NCI-H1436 treated with DMSO at 0.1 percent for 48 hours (cell line): ENCODE results near the gene IL3RA.

Experiments
- DNase-seq: peaks from one replicate; lab custom pipeline; 2025; lab: John Stamatoyannopoulos, UW

The IL3RA gene

DNA sequence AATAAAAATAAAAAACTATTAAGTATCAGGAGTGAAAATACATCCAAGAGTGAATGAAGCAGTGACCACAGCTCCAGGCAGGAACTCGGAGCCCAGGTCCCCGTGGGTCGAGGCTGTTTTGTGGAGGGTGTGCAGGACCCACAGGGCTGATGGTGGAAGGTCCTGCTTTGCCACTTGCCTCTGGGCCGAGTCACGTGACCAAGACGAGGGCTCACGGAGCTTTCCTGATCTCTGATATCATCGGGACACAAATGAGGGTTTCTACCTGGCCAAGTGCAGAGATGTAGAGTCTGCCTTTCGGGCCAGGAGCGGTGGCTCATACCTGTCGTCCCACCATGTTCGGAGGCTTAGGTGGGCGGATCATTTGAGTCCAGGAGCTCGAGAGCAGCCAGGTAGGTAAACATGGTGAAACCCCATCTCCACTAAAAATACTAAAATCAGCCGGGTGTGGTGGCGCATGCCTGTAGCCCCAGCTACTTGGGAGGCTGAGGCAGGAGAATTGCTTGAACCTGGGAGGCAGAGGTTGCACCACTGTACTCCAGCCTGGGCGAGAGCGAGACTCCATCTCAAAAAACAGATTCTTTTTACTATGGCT, 48.2 kb downstream of the IL3RA start:
- no peak for DNase-seq

DNA sequence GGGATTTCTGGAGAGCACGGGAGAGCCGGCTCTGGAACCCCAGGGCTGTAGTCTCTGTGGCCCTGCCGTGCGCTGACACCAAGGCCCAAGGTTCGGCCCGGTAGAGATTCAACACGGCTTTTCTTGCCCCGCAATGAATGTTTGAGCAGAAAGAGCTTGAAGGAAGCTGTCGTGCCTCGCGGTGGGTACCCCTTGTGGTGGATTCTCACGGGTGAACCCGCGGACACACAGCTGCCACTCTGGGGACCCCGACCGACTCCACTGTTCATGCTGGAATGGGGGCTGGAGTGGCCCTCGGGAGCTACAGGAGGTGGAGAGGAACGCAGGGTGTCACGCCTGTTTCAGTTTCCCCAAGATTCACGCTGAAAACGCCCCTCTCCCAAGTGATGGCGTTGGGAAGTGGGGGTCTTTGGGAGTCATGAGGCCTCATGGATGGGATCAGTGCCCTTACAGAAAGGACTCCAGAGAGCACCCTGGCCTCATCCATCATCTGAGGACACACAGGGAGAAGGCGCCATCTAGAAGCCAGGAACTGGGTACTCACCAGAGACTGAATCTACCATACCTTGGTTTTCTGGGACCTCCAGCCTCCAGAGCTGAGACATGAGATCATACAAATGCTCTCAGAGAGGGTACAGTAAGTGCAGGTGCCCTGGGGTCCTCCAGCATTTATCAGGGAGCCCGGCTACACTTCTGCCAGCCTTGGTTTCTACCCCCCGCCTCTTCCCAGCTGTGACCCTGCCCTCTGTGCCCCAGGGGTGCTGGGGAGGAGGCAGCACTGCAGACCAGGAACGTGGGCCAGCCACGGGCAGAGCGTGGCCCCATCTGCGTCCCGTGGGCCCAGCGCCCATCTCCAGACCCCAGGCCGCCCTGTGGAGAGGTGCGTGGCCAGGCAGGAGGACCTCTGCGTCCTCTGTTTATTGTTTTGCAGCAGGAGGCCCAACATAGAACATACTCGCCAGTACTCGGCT, 49.0 kb downstream of the IL3RA start:
- DNase-seq: no peak

- DNase-seq: no peak
Observed at GRCh38 chrX:1386338-1387127, 49.9 kb downstream of the IL3RA start.

DNA sequence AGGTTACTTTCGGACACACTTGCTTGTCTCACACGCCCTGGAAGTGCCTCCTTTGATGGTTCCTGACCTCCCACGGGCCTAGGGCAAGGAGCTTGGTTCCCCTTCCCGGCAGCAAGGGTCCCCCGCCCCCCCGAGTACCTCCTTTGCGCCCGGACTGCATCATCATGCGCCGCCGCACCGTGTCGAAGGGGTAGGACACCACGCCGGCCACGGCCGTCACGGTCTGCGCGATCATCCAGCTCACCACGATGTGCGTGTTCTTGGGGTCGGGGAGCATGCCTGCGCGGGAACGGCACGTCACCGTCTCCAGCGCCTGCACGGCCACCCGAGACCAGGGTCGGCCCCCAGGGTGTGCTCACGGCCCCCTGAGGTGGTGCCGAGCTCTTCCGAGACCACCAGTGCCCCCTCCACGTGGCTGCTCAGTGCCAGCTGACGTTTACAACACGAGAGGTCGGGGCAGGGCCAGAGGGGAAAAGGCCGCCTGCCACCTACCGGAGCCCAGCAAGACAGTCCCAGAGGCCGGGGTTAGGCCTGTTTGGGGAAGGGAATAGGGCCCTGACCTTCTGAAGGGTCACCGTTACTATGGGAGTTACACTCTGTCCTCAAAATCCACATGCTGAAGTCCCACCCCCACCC, 50.7 kb downstream of the IL3RA start:
- no peak for DNase-seq

DNA sequence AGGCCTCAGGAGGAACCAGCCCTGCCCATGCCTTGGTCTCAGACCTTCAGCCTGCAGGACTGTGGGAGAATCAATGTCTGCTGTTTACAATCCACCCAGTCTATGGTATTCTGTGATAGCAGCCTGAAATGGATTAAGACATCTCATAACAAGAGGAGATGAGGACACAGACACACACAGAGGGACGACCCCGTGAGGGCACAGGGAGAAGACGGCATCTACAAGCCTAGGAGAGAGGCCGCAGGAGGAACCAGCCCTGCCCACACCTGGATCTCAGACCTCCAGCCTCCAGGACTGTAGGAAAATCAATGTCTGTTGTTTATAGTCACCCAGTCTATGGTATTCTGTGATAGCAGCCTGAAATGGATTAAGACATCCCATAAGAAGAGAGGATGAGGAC, 52.1 kb downstream of the IL3RA start:
- no peak for DNase-seq

- no peak for DNase-seq
Observed at GRCh38 chrX:1389181-1389992, 52.8 kb downstream of the IL3RA start.

- no peak for DNase-seq
Observed at GRCh38 chrX:1389993-1390285, 53.4 kb downstream of the IL3RA start.

- DNase-seq: no peak
Observed at GRCh38 chrX:1390621-1391369, 54.2 kb downstream of the IL3RA start.

GRCh38 chrX:1391370-1391706, 54.8 kb downstream of the IL3RA start:
- DNase-seq: no peak

DNA sequence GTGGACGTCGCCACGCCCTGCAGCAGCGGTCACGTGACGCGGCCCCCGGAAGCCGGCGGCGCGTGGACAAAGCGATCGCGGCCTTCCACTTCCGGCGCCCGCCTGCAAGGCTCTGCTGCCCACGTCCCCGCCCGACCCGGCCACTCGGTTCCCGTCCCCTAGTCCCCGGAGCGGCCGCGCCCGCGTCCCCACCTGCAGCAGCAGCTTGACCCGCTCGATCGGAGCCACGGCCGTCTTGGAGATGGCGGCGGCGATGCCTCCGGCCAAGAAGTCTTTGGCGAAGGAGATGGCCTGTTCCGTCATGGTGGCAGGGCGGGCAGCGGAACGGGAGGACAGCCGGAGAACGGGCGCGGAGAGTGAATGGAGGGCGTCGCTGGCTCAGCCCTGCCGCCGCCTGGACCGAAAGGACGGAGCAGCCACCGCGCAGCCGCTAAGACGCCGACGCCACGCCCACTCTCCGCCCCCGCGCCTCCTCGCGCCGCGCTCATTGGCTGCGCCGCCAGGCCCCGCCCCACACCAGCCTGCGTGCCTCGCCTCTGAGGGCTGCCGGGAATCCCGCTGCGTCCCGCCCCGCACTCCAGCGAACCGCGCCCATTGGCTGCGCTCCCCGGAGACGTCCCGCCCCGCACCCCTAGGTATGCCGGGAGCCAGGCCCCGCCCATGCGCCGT, 55.3 kb downstream of the IL3RA start, which contains the start of gene SLC25A6:
TSS of gene SLC25A6 (minus strand) at position 407 of the 669 bp plus-strand sequence. CDS start at position 303, 104 bp downstream.
- DNase-seq: no peak

- no peak for DNase-seq
Observed at GRCh38 chrX:1392376-1393068, 55.9 kb downstream of the IL3RA start.

DNA sequence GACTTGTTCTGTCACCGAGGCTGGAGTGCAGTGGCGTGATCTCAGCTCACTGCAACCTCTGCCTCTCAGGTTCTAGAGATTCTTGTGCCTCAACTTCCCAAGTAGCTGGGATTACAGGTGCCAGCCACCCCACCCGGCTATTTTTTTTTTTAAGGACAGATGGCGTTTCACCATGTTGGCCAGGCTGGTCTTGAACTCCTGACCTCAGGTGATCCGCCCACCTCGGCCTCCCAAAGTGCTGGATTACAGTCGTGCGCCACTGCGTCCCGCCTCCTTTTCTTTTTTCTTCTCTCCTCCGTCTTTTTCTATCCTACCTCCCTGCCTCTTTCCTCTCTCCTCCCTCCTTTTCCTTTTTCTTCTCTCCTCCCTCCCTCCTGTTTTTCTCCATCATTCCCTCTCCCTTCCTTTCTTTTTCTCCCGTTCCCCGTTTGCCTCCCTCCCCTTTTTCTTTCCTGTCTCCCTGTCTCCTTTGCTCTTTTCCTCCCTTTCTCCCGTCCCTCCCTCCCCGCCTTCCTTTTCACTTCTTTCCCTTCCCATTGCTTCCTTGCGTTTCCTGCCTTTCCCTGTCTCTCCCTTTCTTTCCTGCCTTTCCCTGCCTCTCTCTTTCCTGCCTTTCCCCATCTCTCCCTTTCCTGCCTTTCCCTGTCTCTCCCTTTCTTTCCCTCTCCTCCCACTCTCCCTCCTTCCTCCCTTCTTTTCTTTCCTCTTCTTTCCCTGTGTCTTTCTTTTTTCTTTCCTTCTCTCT, 57.5 kb downstream of the IL3RA start:
- DNase-seq: no peak

- no peak for DNase-seq
Observed at GRCh38 chrX:1394731-1395501, 58.3 kb downstream of the IL3RA start.

DNA sequence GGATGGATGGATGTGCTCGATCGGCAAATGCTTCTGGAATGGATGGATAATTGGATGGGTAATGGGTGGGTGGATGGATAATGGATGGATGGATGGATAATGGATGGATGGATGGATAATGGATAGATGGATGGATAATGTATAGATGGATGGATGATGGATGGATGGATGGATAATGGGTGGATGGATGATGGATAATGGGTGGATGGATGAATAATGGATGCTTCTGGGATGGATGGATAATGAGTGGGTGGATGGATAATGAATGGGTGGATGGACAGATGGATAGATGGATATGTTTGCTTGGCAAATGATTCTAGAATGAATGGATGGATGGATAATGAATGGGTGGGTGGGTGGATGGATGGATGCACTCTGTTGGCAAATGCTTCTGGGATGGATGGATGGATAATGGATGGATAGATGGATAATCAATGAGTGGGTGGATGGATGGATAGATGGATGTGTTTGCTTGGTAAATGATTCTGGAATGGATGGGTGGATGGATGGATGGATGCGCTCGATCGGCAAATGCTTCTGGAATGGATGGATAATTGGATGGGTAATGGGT, 59.1 kb downstream of the IL3RA start:
- DNase-seq: no peak

- no peak for DNase-seq
Observed at GRCh38 chrX:1397001-1397400, 60.4 kb downstream of the IL3RA start.

- no peak for DNase-seq
Observed at GRCh38 chrX:1397441-1398270, 61.1 kb downstream of the IL3RA start.
